B cell (primary cell): ENCODE measurements around the gene DIS3L. TPM values are rescaled to one million over a fixed set of nuclear protein-coding genes. Genes with fewer than 3 reads are reported as not detected.

Experiments
- ATAC-seq: fragments of 200-7000 bp; cut with Tn5 transposase; one replicate; pipeline ENCODE4 v1.10.0; 2021; ENCODE audit warnings: low read depth, mild to moderate bottlenecking, moderate number of reproducible peaks, moderate library complexity
- CTCF ChIA-PET: fragments of 350-600 bp; sonication (Branson Sonifier 250); formaldehyde crosslinking; loops from one replicate; lab custom pipeline; 2021; ENCODE audit warnings: antibody characterized with exemption, inconsistent platforms; lab: Charles Lee
- POLR2A ChIA-PET: fragments of 350-600 bp; sonication (Branson Sonifier 250); formaldehyde crosslinking; loops from one replicate; lab custom pipeline; 2021; ENCODE audit warnings: antibody characterized with exemption; lab: Charles Lee
- DNase-seq: peaks from one replicate; pipeline ENCODE4 v3.0.0; 2013
- H2AFZ ChIP-seq: 2 replicates; pipeline ENCODE4 v1.6.1; 2012; ENCODE audit warnings: mild to moderate bottlenecking, low read depth, low read length; ENCODE audit not compliant: insufficient read depth, poor library complexity, severe bottlenecking
- H3K27ac ChIP-seq, 2 donors: 1 replicate in 1 of 2; 2 replicates in 1 of 2; pipeline ENCODE4 v1.5.1; 2012 to 2013; ENCODE audit warnings: low read length in 2 of 2, mild to moderate bottlenecking in 2 of 2, moderate library complexity in 1 of 2
- H3K27me3 ChIP-seq, 4 experiments: fragments of 200-600 bp in 1 of 4; sonication (generic) in 1 of 4; replicated peaks in 1 of 4; 1 replicate in 2 of 4; 2 replicates in 2 of 4; pipeline versions ENCODE4 v1.6.1 to v1.7.0; 2013 to 2016; ENCODE audit warnings: low read length in 3 of 4, mild to moderate bottlenecking in 2 of 4, mixed read lengths in 1 of 4, moderate library complexity in 1 of 4; ENCODE audit not compliant: insufficient read depth in 4 of 4, control insufficient read depth in 3 of 4; ENCODE audit errors: control extremely low read depth in 1 of 4
- H3K36me3 ChIP-seq, 2 experiments: replicated peaks in 1 of 2; 1 replicate in 1 of 2; 2 replicates in 1 of 2; pipeline versions ENCODE4 v1.6.1 to v1.7.1; 2013; ENCODE audit warnings: low read length in 1 of 2; ENCODE audit not compliant: insufficient read depth in 2 of 2, control insufficient read depth in 1 of 2; ENCODE audit errors: control extremely low read depth in 1 of 2, extremely low read depth in 1 of 2
- H3K4me1 ChIP-seq, 2 donors: fragments of 200-600 bp in 1 of 2; sonication (generic) in 1 of 2; 1 replicate in 1 of 2; 2 replicates in 1 of 2; pipeline versions ENCODE4 v1.5.1 to v1.6.1; 2013 to 2017; ENCODE audit warnings: low read length in 2 of 2; ENCODE audit not compliant: control insufficient read depth in 2 of 2, insufficient read depth in 2 of 2
- H3K4me2 ChIP-seq: replicated peaks from 2 replicates; pipeline ENCODE3; 2012; ENCODE audit warnings: mild to moderate bottlenecking, low read depth, low read length; ENCODE audit not compliant: poor library complexity, severe bottlenecking
- H3K4me3 ChIP-seq, 5 experiments: fragments of 200-600 bp in 1 of 5; sonication (generic) in 1 of 5; 1 replicate in 3 of 5; 2 replicates in 2 of 5; pipeline versions ENCODE4 v1.5.1 to v1.7.0; 2011 to 2016; ENCODE audit warnings: low read length in 4 of 5, mild to moderate bottlenecking in 4 of 5, low read depth in 2 of 5, control low read depth in 1 of 5, moderate library complexity in 1 of 5; ENCODE audit not compliant: insufficient read depth in 1 of 5; ENCODE audit errors: control extremely low read depth in 1 of 5, extremely low read depth in 1 of 5
- H3K79me2 ChIP-seq: fragments of 200-600 bp; sonication (generic); one replicate; pipeline ENCODE4 v1.6.0; 2016; ENCODE audit warnings: low read length; ENCODE audit not compliant: control insufficient read depth, insufficient read depth
- H3K9ac ChIP-seq: fragments of 200-600 bp; sonication (generic); 2 replicates; pipeline ENCODE4 v1.6.1; 2017; ENCODE audit warnings: mild to moderate bottlenecking, low read length, moderate library complexity
- H3K9me3 ChIP-seq, 3 donors: one replicate each; pipeline versions ENCODE4 v1.6.1 to v1.7.1; 2013; ENCODE audit warnings: low read length in 2 of 3; ENCODE audit not compliant: control insufficient read depth in 2 of 3, insufficient read depth in 1 of 3; ENCODE audit errors: control extremely low read depth in 1 of 3
- H4K20me1 ChIP-seq: 2 replicates; pipeline ENCODE4 v1.6.0; 2012; ENCODE audit warnings: mild to moderate bottlenecking, low read length; ENCODE audit not compliant: insufficient read depth, control insufficient read depth, poor library complexity, severe bottlenecking
- H3K27ac Mint-ChIP-seq: one replicate; pipeline ENCODE4 v1.8.0; 2021; ENCODE audit warnings: mixed read lengths
- H3K27me3 Mint-ChIP-seq: one replicate; pipeline ENCODE4 v1.8.0; 2021; ENCODE audit warnings: mixed read lengths
- H3K4me1 Mint-ChIP-seq: one replicate; pipeline ENCODE4 v1.8.0; 2021; ENCODE audit warnings: mixed read lengths
- H3K4me3 Mint-ChIP-seq: one replicate; pipeline ENCODE4 v1.8.0; 2021; ENCODE audit warnings: mixed read lengths
- H3K9me3 Mint-ChIP-seq: one replicate; pipeline ENCODE4 v1.8.0; 2022; ENCODE audit warnings: mixed read lengths; ENCODE audit not compliant: insufficient read depth
- EZH2 ChIP-seq: IDR thresholded peaks from 2 replicates; pipeline ENCODE4 v1.6.1; 2012; ENCODE audit warnings: borderline replicate concordance, low read depth, mild to moderate bottlenecking, moderate library complexity, low read length; ENCODE audit not compliant: insufficient read depth, poor library complexity, severe bottlenecking
- WGBS: methylation state at CpG from one replicate; pipeline ENCODE4 v1.1.5; 2013; ENCODE audit warnings: missing lambda C conversion rate; ENCODE audit not compliant: insufficient coverage; 5-methylcytosine and 5-hydroxymethylcytosine counted together
- intact Hi-C: fragments of 100-400 bp; cut with micrococcal nuclease; formaldehyde crosslinking; loops from one replicate; pipeline ENCODE4 v1.10.0; 2022
- polyA plus RNA-seq: library from polyadenylated mRNA; depleted of rRNA; stranded (reverse); fragments of >200 nt; gene quantifications from 2 replicates; pipeline ENCODE4 v1.2.3, GENCODE V29; 2012
- total RNA-seq, 2 donors: library from RNA; stranded (reverse); fragments of 120-200 nt in 1 of 2; gene quantifications; 1 replicate in 1 of 2; 2 replicates in 1 of 2; pipeline versions ENCODE4 v1.2.3 to v1.2.4, GENCODE V29; 2013 to 2022
- TF ChIP-seq, protein P1 (sequence below): fragments of 200-600 bp; IDR thresholded peaks from one replicate; pipeline ENCODE4 v1.8.0; 2022; ENCODE audit warnings: antibody characterized with exemption, mild to moderate bottlenecking

The DIS3L gene
- total and polyA plus RNA-seq, 2 donors (not counting 1 experiment from before 2014, with no cell fraction given), result 13.2 to 43.9 TPM

- no peak overlapping the region for H3K4me3 ChIP-seq
- peaks cover 4% of the 10 kb centered on the region for H3K9me3 Mint-ChIP-seq
- H3K4me2 ChIP-seq, result no peak overlapping the region
- intact Hi-C loops, result no loop called here
- H3K27ac ChIP-seq, result no peak overlapping the region
- no peak overlapping the region for H2AFZ ChIP-seq
- H3K36me3 ChIP-seq, result no peaks in the 10 kb centered on the region
- DNase-seq, result no peak
- ChIA-PET POLR2A (no interaction called here), CTCF (interaction anchor here (0.7 kb wide), 1 partner anchor 11 kb away, joined by 3 read pairs; no protein-coding TSS in a partner anchor)
- no peak for ATAC-seq
- H3K9ac ChIP-seq, result no peak overlapping the region
- H3K27ac Mint-ChIP-seq, result no peak overlapping the region
- H3K79me2 ChIP-seq, result no peaks in the 10 kb centered on the region
- no peaks in the 10 kb centered on the region for H4K20me1 ChIP-seq
- WGBS, result 80% methylated on average over 1 of the region's 3 CpGs
- TF ChIP-seq EZH2, result no peak
- TF ChIP-seq, protein P1, sequence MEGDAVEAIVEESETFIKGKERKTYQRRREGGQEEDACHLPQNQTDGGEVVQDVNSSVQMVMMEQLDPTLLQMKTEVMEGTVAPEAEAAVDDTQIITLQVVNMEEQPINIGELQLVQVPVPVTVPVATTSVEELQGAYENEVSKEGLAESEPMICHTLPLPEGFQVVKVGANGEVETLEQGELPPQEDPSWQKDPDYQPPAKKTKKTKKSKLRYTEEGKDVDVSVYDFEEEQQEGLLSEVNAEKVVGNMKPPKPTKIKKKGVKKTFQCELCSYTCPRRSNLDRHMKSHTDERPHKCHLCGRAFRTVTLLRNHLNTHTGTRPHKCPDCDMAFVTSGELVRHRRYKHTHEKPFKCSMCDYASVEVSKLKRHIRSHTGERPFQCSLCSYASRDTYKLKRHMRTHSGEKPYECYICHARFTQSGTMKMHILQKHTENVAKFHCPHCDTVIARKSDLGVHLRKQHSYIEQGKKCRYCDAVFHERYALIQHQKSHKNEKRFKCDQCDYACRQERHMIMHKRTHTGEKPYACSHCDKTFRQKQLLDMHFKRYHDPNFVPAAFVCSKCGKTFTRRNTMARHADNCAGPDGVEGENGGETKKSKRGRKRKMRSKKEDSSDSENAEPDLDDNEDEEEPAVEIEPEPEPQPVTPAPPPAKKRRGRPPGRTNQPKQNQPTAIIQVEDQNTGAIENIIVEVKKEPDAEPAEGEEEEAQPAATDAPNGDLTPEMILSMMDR, result no peak
- H3K4me1 ChIP-seq, result peaks cover 4 to 6% of the 10 kb centered on the region in 2 donors
- H3K4me3 Mint-ChIP-seq, result no peak overlapping the region
- H3K4me1 Mint-ChIP-seq, result peaks cover 6% of the 10 kb centered on the region
- no peaks in the 10 kb centered on the region for H3K9me3 ChIP-seq
- H3K27me3 ChIP-seq, result no peaks in the 10 kb centered on the region
- peaks cover 3% of the 10 kb centered on the region for H3K27me3 Mint-ChIP-seq
Observed at GRCh38 chr15:66276546-66276945, 16.8 kb upstream of the DIS3L start.

DNA sequence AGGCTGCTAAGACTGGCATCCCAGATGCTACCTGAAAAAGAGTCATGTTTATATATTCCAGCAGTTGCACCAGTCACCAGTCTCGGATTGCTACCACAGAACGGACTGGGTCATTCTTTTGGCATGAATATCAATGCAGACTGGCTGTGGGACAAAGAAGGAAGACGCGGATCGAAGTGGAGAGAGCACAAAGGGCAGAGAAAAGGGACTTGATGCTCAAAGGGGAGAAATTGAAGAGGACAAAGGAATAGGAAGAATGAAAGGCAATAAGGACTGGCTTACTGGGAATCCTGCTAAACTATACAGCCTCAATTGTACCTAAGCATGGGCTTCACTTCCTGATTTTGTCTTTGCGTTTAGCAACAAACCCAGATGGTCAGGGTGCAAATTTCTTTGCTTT lies 15.3 kb upstream of the DIS3L start:
- Mint-ChIP-seq H3K4me3 (no peak overlapping the region), H3K9me3 (peaks cover 4% of the 10 kb centered on the region), H3K27ac (no peak overlapping the region), H3K4me1 (peaks cover 4% of the 10 kb centered on the region), H3K27me3 (no peaks in the 10 kb centered on the region)
- Histone ChIP-seq H3K9ac (no peak overlapping the region), H3K27ac (no peak overlapping the region), H3K4me3 (no peak overlapping the region), H3K4me1 (peaks cover 4% of the 10 kb centered on the region in 2 donors), H2AFZ (no peak overlapping the region), H3K27me3 (no peaks in the 10 kb centered on the region), H4K20me1 (no peaks in the 10 kb centered on the region), H3K4me2 (no peak overlapping the region), H3K9me3 (no peaks in the 10 kb centered on the region), H3K79me2 (no peaks in the 10 kb centered on the region), H3K36me3 (no peaks in the 10 kb centered on the region)
- TF ChIP-seq, protein P1, result no peak
- TF ChIP-seq EZH2, result no peak
- 90% methylated on average over 5 of the region's 6 CpGs for WGBS
- ATAC-seq, result no peak
- CTCF ChIA-PET, result no interaction called here
- no peak for DNase-seq
- intact Hi-C loops, result no loop called here
- POLR2A ChIA-PET, result no interaction called here
